Measurements from ENCODE around the gene ABI1. TPM values are rescaled to one million over a fixed set of nuclear protein-coding genes. Genes with fewer than 3 reads are reported as not detected.

ABI1 gene
- total and polyA plus RNA-seq, 9 of the 15 experiments (the other 6 are each of a cell fraction or from before 2014, with no cell fraction given): 22.1 to 52.3 (median 39.0) TPM

DNA sequence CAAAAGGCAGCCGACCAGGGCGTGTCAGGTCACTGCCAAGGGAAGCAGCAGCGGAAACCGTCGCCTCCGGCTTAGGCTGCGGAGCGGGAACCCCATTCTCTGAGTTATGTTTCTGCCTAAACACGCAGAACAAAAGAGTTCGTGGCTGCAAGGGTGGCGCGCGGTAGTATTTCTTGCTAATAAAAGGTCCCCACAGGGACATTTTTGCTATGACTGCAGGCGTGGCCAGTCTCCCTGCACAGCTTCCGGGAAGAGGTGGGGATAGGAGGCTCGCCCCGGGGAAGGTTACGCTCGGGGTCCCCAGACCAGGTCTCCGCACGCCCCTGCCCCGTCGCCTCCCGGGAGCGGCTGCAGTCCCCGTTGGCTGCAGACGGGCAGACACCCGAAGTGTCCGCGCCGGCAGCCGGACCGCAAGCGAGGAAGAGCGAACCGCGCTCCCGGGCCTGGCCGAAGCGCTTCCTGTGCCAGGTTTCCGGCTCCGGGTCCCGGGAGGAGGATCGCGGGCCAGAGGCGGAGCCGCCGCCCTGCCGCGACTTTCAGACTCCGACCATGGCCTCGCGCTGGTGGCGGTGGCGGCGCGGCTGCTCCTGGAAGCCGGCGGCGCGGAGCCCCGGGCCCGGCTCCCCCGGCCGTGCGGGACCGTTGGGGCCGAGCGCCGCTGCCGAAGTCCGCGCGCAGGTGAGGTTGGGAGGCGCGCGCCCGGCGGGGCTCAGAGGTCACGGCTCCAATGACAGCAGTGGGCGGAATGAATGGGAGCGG lies 163.4 kb downstream of the ABI1 start, which contains the start of gene PDSS1 (continued):
- TF ChIP-seq ZNF12 (CRISPR knock-in tag; IDR thresholded peaks at IDR 0.05) (no peak), KAT8 (IDR thresholded peaks at IDR 0.05; ENCODE audit: low read depth) (no peak), ADNP (tag; IDR thresholded peaks at IDR 0.05) (no peak), TGIF2 (CRISPR knock-in tag; IDR thresholded peaks at IDR 0.05) (no peak), ZNF175 (CRISPR knock-in tag; IDR thresholded peaks at IDR 0.05; ENCODE audit: low read depth) (no peak), ZNF324 (CRISPR knock-in tag; IDR thresholded peaks at IDR 0.05) (no peak), ELF2 (CRISPR knock-in tag; IDR thresholded peaks at IDR 0.05) (peak; percentile 86), GABPB1 (CRISPR knock-in tag; IDR thresholded peaks at IDR 0.05) (peak; percentile 85), NCOA1 (IDR thresholded peaks at IDR 0.05; ENCODE audit: low read depth) (peak; percentile 77), ZNF780A (CRISPR knock-in tag; IDR thresholded peaks at IDR 0.05) (no peak), POLR3A (IDR thresholded peaks at IDR 0.05; ENCODE audit: borderline replicate concordance, extremely low read depth, insufficient read depth, insufficient read length) (no peak), CCNT2 (IDR thresholded peaks at IDR 0.05; ENCODE audit: borderline replicate concordance, extremely low read depth, insufficient read length, low read depth, low read length) (no peak), RAD51 (IDR thresholded peaks at IDR 0.05; ENCODE audit: borderline replicate concordance, low read depth) (no peak)
- TF ChIP-seq, protein P1, sequence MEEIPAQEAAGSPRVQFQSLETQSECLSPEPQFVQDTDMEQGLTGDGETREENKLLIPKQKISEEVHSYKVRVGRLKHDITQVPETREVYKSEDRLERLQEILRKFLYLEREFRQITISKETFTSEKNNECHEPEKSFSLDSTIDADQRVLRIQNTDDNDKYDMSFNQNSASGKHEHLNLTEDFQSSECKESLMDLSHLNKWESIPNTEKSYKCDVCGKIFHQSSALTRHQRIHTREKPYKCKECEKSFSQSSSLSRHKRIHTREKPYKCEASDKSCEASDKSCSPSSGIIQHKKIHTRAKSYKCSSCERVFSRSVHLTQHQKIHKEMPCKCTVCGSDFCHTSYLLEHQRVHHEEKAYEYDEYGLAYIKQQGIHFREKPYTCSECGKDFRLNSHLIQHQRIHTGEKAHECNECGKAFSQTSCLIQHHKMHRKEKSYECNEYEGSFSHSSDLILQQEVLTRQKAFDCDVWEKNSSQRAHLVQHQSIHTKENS (CRISPR knock-in tag; IDR thresholded peaks at IDR 0.05): no peak
- TF ChIP-seq, protein P2, sequence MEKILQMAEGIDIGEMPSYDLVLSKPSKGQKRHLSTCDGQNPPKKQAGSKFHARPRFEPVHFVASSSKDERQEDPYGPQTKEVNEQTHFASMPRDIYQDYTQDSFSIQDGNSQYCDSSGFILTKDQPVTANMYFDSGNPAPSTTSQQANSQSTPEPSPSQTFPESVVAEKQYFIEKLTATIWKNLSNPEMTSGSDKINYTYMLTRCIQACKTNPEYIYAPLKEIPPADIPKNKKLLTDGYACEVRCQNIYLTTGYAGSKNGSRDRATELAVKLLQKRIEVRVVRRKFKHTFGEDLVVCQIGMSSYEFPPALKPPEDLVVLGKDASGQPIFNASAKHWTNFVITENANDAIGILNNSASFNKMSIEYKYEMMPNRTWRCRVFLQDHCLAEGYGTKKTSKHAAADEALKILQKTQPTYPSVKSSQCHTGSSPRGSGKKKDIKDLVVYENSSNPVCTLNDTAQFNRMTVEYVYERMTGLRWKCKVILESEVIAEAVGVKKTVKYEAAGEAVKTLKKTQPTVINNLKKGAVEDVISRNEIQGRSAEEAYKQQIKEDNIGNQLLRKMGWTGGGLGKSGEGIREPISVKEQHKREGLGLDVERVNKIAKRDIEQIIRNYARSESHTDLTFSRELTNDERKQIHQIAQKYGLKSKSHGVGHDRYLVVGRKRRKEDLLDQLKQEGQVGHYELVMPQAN (IDR thresholded peaks at IDR 0.05; ENCODE audit: borderline replicate concordance): peak; percentile 53; the same call in 1 of the 2 replicates
- TF ChIP-seq, protein P3, sequence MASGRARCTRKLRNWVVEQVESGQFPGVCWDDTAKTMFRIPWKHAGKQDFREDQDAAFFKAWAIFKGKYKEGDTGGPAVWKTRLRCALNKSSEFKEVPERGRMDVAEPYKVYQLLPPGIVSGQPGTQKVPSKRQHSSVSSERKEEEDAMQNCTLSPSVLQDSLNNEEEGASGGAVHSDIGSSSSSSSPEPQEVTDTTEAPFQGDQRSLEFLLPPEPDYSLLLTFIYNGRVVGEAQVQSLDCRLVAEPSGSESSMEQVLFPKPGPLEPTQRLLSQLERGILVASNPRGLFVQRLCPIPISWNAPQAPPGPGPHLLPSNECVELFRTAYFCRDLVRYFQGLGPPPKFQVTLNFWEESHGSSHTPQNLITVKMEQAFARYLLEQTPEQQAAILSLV (tag; IDR thresholded peaks at IDR 0.05): no peak
- TF ChIP-seq, protein P4, sequence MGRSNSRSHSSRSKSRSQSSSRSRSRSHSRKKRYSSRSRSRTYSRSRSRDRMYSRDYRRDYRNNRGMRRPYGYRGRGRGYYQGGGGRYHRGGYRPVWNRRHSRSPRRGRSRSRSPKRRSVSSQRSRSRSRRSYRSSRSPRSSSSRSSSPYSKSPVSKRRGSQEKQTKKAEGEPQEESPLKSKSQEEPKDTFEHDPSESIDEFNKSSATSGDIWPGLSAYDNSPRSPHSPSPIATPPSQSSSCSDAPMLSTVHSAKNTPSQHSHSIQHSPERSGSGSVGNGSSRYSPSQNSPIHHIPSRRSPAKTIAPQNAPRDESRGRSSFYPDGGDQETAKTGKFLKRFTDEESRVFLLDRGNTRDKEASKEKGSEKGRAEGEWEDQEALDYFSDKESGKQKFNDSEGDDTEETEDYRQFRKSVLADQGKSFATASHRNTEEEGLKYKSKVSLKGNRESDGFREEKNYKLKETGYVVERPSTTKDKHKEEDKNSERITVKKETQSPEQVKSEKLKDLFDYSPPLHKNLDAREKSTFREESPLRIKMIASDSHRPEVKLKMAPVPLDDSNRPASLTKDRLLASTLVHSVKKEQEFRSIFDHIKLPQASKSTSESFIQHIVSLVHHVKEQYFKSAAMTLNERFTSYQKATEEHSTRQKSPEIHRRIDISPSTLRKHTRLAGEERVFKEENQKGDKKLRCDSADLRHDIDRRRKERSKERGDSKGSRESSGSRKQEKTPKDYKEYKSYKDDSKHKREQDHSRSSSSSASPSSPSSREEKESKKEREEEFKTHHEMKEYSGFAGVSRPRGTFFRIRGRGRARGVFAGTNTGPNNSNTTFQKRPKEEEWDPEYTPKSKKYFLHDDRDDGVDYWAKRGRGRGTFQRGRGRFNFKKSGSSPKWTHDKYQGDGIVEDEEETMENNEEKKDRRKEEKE (IDR thresholded peaks at IDR 0.05; ENCODE audit: borderline replicate concordance in 1 of 2, control insufficient read depth in 1 of 2, low read depth in 2 of 2, low read length in 1 of 2): no peak
- TF ChIP-seq, protein P5, sequence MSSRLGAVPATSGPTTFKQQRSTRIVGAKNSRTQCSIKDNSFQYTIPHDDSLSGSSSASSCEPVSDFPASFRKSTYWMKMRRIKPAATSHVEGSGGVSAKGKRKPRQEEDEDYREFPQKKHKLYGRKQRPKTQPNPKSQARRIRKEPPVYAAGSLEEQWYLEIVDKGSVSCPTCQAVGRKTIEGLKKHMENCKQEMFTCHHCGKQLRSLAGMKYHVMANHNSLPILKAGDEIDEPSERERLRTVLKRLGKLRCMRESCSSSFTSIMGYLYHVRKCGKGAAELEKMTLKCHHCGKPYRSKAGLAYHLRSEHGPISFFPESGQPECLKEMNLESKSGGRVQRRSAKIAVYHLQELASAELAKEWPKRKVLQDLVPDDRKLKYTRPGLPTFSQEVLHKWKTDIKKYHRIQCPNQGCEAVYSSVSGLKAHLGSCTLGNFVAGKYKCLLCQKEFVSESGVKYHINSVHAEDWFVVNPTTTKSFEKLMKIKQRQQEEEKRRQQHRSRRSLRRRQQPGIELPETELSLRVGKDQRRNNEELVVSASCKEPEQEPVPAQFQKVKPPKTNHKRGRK (tag; IDR thresholded peaks at IDR 0.05): no peak
